ENCODE results near the gene TNFAIP2. TPM values are rescaled to one million over a fixed set of nuclear protein-coding genes. Genes with fewer than 3 reads are reported as not detected.

TNFAIP2 gene
- total RNA-seq, 1 donor from 2014 or later: 5.3 TPM

DNA sequence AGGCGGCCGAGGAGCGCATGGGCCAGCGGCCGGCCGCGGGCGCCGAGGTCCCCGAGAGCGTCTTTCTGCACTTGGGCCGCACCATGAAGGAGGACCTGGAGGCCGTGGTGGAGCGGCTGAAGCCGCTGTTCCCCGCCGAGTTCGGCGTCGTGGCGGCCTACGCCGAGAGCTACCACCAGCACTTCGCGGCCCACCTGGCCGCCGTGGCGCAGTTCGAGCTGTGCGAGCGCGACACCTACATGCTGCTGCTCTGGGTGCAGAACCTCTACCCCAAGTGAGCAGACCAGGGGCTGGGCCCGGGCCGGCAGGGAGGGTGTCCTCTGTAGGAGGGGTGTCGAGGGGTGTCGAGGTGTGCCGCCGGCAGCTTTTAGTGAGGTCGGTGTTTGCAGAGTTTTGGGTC, 4.1 kb downstream of the TNFAIP2 start:
- H3K36me3 ChIP-seq (ENCODE audit: control insufficient read depth, insufficient read depth, low read length): no peaks in the 10 kb centered on the region
- FAIRE-seq: no peak
- TF ChIP-seq, protein P1, sequence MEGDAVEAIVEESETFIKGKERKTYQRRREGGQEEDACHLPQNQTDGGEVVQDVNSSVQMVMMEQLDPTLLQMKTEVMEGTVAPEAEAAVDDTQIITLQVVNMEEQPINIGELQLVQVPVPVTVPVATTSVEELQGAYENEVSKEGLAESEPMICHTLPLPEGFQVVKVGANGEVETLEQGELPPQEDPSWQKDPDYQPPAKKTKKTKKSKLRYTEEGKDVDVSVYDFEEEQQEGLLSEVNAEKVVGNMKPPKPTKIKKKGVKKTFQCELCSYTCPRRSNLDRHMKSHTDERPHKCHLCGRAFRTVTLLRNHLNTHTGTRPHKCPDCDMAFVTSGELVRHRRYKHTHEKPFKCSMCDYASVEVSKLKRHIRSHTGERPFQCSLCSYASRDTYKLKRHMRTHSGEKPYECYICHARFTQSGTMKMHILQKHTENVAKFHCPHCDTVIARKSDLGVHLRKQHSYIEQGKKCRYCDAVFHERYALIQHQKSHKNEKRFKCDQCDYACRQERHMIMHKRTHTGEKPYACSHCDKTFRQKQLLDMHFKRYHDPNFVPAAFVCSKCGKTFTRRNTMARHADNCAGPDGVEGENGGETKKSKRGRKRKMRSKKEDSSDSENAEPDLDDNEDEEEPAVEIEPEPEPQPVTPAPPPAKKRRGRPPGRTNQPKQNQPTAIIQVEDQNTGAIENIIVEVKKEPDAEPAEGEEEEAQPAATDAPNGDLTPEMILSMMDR (IDR thresholded peaks at IDR 0.05; ENCODE audit: insufficient read depth, low read length, severe bottlenecking): no peak
- no peak for DNase-seq (ENCODE audit: low read depth)
- peaks cover 13% of the 10 kb centered on the region for H3K27me3 ChIP-seq (ENCODE audit: control insufficient read depth, insufficient read depth, low read length)
- no peak overlapping the region for H3K4me3 ChIP-seq (ENCODE audit: low read depth, low read length)

DNA sequence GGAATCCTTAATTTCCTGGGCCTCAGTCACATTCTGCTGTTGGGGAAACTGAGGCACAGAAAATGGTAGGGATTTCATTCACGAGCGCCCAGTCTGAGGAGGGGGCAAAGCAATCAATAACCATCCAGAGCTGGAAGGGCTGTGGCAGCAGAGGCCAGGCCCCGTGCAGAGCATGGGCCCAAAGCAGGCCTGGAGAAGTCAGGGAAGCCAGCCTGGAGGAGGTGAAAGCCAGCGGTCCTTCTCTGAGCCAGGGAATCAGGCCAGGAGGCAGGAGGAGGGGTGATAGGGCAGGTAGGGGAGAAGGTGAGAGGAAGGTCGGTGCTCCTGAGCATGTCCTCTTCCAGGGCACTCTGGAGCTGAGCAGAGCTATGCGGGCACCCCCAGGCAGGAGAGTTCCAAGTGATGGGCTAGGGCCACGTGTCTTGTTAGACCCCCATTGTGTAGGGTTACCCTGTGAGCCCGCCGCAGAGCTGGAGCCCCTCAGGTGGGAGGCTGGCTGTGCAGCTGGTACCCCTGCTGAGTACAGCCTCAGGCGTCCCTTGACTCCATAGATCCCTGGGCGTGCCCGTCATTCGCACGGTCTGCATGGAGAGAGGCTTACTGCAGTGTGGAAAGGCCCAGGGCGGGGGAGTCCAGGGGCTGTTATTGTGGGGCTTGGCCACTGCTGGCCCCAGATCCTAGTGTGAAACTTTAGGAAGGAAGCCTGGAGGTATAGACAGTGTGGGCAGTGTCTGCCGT, 4.8 kb downstream of the TNFAIP2 start:
- no peaks in the 10 kb centered on the region for H3K36me3 ChIP-seq (ENCODE audit: control insufficient read depth, insufficient read depth, low read length)
- H3K27me3 ChIP-seq (ENCODE audit: control insufficient read depth, insufficient read depth, low read length): peaks cover 11% of the 10 kb centered on the region
- TF ChIP-seq, protein P1 (IDR thresholded peaks at IDR 0.05; ENCODE audit: insufficient read depth, low read length, severe bottlenecking): no peak
- no peak for FAIRE-seq
- H3K4me3 ChIP-seq (ENCODE audit: low read depth, low read length): no peak overlapping the region
- DNase-seq (ENCODE audit: low read depth): no peak

DNA sequence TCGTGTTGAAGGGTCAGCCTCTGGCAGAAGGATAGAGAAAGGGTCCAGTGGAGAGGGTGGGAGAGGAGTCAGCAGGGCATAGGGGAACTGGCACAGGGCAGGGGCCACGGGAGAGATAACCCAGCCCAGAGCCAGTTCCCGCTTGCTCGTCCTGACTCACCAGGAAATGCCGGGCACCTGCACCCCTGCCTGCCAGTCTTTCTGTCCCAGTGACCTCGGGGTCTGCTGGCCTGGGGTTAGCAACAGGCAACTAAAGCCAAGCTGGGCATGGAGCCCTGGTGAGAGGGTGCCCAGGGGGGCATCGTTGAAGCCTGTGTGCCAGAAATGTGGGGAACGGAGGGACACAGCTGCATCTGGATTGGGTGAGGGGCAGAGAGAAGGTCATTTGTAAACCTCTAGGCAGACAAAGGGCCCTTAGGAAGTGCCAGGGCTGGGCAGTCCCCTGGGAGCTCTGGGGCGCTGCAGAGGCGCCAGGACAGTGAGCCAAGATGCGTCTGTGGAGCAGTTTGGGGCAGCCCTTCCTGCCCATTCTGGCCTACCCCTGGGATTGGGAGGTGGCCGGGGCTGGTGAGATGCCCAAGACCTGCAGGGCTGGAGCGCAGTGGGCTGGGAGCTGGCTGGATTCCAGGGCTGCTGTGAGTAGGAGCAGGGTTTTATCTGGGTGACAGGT, 5.5 kb downstream of the TNFAIP2 start:
- no peak for FAIRE-seq
- H3K4me3 ChIP-seq (ENCODE audit: low read depth, low read length): no peak overlapping the region
- DNase-seq (ENCODE audit: low read depth): peak; percentile 35
- peaks cover 11% of the 10 kb centered on the region for H3K27me3 ChIP-seq (ENCODE audit: control insufficient read depth, insufficient read depth, low read length)
- no peaks in the 10 kb centered on the region for H3K36me3 ChIP-seq (ENCODE audit: control insufficient read depth, insufficient read depth, low read length)
- TF ChIP-seq, protein P1 (IDR thresholded peaks at IDR 0.05; ENCODE audit: insufficient read depth, low read length, severe bottlenecking): no peak

DNA sequence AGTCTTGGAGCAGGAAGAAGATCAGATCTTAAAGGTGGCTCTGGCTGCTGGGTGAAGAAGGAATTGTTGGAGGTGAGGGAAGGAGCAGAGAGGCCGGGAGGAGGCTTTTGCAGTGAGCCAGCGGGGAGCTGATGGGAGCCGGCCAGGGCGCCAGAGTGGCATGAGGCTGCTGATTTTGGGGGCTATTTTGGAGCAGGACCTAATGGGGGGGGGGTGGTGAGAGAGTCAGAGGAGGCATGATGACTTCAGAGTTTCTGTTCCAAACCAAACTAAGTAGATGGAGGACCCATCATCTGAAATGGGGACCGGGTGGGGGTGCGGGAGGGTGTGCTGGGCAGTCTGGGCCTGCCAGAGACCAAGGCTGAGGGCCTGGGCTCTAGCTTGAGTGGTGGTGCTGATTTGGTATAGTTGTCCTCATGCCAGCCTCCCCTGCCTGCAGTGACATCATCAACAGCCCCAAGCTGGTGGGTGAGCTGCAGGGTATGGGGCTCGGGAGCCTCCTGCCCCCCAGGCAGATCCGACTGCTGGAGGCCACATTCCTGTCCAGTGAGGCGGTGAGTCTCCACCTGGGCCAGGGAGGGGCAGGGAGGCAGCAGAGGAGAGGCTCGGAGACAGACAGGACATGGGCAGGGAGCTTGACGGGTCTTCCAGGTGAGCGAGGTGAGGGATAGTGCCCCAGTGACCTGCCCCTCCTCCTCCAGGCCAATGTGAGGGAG, 6.2 kb downstream of the TNFAIP2 start:
- peaks cover 5% of the 10 kb centered on the region for H3K27me3 ChIP-seq (ENCODE audit: control insufficient read depth, insufficient read depth, low read length)
- FAIRE-seq: no peak
- TF ChIP-seq, protein P1 (IDR thresholded peaks at IDR 0.05; ENCODE audit: insufficient read depth, low read length, severe bottlenecking): no peak
- H3K36me3 ChIP-seq (ENCODE audit: control insufficient read depth, insufficient read depth, low read length): no peaks in the 10 kb centered on the region
- no peak for DNase-seq (ENCODE audit: low read depth)
- H3K4me3 ChIP-seq (ENCODE audit: low read depth, low read length): no peak overlapping the region

DNA sequence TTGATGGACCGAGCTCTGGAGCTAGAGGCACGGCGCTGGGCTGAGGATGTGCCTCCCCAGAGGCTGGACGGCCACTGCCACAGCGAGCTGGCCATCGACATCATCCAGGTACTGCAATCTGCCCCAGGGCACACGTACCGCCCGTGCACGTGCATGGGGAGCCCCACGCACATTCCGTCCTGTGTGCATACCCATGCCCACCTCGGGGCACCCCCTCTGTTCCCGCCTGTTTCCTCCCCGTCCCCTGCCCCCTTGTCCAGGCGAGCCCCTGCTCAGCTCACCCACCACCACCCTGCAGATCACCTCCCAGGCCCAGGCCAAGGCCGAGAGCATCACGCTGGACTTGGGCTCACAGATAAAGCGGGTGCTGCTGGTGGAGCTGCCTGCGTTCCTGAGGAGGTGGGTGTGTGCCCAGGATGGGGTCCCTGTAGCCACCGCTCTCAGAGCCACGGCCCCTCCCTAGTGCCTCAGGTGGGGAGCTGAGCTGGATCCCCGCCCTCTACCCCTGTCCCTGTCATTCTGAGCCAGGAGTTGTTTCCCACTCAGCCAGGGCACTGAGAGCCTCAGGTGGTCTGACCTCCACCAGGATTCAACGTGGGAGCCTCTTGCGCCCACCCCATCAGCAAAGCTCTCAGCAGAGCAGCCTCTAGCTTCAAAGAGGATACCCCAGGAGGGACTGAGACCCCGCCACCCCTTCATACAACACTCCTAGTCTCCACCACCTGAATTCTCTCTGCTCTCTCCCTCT, 6.9 kb downstream of the TNFAIP2 start:
- H3K36me3 ChIP-seq (ENCODE audit: control insufficient read depth, insufficient read depth, low read length): no peaks in the 10 kb centered on the region
- FAIRE-seq (no peak), DNase-seq (ENCODE audit: low read depth) (no peak)
- TF ChIP-seq, protein P1 (IDR thresholded peaks at IDR 0.05; ENCODE audit: insufficient read depth, low read length, severe bottlenecking): no peak
- peaks cover 2% of the 10 kb centered on the region for H3K27me3 ChIP-seq (ENCODE audit: control insufficient read depth, insufficient read depth, low read length)
- H3K4me3 ChIP-seq (ENCODE audit: low read depth, low read length): no peak overlapping the region

Measured in bronchial epithelial cell (primary cell).